ENCODE measurements around the gene C1QTNF5.

DNA sequence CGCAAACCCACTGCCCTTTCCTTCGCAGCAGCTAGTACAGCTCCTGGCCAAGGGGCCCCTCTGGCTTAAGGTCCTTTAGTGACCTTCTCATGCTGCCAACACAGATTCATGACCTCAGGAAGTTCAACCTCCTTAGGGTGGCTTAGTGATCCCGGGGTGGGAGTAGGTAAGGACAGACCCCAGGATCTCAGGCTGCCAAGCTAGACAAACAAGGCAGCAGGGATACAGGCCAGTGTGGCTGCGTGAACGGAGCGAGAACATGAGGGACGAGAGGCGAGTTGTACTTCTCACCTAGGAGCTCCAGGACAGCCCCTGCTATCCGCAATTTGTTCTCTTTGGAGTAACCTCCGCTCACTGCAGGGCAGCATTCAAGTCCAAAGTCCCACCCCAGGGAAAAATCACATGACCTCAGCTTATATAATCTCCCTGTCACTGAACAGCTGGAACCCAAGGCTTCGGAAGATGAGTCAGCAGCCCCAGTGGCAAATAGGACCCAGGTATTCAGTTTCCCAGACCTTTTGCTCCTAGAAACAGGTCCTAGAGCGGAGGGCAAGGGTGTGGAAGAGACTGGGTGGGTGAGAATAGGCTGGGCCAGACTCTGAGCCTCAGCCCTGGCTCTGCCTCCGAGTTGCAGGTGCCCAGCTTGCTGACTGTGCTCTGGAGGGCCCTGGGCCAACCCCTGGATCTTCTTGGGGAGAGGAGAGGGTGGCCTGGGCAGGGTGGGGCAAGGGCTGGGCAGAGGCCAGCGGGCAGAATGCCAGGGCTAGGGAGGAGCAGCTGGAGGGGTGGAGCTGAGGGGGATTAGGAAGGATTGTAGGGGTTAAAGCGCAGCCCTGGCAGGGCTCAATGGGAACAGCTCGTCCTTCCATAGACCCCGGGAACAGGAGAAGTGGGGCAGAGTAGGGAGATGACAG is 27.7 kb upstream of the C1QTNF5 start:
- TF ChIP-seq, protein P1, sequence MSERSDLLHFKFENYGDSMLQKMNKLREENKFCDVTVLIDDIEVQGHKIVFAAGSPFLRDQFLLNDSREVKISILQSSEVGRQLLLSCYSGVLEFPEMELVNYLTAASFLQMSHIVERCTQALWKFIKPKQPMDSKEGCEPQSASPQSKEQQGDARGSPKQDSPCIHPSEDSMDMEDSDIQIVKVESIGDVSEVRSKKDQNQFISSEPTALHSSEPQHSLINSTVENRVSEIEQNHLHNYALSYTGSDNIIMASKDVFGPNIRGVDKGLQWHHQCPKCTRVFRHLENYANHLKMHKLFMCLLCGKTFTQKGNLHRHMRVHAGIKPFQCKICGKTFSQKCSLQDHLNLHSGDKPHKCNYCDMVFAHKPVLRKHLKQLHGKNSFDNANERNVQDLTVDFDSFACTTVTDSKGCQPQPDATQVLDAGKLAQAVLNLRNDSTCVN (tag by site-specific recombination; optimal IDR thresholded peaks at IDR 0.05) = no peak
- TF ChIP-seq, protein P2, sequence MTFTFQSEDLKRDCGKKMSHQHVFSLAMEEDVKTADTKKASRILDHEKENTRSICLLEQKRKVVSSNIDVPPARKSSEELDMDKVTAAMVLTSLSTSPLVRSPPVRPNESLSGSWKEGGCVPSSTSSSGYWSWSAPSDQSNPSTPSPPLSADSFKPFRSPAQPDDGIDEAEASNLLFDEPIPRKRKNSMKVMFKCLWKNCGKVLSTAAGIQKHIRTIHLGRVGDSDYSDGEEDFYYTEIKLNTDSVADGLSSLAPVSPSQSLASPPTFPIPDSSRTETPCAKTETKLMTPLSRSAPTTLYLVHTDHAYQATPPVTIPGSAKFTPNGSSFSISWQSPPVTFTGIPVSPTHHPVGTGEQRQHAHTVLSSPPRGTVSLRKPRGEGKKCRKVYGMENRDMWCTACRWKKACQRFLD (tag by site-specific recombination; IDR thresholded peaks at IDR 0.05) = no peak
- no peak for TF ChIP-seq ZNF174 (tag by site-specific recombination; IDR thresholded peaks at IDR 0.05)
- TF ChIP-seq, protein P3, sequence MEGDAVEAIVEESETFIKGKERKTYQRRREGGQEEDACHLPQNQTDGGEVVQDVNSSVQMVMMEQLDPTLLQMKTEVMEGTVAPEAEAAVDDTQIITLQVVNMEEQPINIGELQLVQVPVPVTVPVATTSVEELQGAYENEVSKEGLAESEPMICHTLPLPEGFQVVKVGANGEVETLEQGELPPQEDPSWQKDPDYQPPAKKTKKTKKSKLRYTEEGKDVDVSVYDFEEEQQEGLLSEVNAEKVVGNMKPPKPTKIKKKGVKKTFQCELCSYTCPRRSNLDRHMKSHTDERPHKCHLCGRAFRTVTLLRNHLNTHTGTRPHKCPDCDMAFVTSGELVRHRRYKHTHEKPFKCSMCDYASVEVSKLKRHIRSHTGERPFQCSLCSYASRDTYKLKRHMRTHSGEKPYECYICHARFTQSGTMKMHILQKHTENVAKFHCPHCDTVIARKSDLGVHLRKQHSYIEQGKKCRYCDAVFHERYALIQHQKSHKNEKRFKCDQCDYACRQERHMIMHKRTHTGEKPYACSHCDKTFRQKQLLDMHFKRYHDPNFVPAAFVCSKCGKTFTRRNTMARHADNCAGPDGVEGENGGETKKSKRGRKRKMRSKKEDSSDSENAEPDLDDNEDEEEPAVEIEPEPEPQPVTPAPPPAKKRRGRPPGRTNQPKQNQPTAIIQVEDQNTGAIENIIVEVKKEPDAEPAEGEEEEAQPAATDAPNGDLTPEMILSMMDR (tag by site-specific recombination; IDR thresholded peaks at IDR 0.05) = no peak
- no peak for TF ChIP-seq SETDB1 (IDR thresholded peaks at IDR 0.05; ENCODE audit: insufficient read length, low read length)
- TF ChIP-seq ZBTB7A (tag by site-specific recombination; IDR thresholded peaks at IDR 0.05; ENCODE audit: low read depth) = no peak
- TF ChIP-seq ZNF626 (tag by site-specific recombination; IDR thresholded peaks at IDR 0.05) = no peak
- TF ChIP-seq, protein P4, sequence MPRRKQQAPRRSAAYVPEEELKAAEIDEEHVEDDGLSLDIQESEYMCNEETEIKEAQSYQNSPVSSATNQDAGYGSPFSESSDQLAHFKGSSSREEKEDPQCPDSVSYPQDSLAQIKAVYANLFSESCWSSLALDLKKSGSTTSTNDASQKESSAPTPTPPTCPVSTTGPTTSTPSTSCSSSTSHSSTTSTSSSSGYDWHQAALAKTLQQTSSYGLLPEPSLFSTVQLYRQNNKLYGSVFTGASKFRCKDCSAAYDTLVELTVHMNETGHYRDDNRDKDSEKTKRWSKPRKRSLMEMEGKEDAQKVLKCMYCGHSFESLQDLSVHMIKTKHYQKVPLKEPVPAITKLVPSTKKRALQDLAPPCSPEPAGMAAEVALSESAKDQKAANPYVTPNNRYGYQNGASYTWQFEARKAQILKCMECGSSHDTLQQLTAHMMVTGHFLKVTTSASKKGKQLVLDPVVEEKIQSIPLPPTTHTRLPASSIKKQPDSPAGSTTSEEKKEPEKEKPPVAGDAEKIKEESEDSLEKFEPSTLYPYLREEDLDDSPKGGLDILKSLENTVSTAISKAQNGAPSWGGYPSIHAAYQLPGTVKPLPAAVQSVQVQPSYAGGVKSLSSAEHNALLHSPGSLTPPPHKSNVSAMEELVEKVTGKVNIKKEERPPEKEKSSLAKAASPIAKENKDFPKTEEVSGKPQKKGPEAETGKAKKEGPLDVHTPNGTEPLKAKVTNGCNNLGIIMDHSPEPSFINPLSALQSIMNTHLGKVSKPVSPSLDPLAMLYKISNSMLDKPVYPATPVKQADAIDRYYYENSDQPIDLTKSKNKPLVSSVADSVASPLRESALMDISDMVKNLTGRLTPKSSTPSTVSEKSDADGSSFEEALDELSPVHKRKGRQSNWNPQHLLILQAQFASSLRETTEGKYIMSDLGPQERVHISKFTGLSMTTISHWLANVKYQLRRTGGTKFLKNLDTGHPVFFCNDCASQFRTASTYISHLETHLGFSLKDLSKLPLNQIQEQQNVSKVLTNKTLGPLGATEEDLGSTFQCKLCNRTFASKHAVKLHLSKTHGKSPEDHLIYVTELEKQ (tag by site-specific recombination; IDR thresholded peaks at IDR 0.05; ENCODE audit: borderline replicate concordance) = no peak
